Stimulated activated CD8-positive, alpha-beta memory T cell treated with anti-CD3 and anti-CD28 coated beads, Interleukin-12 subunit alpha, Interleukin-12 subunit beta, amount 100 ng/mL, for 4 hours (primary cell): ENCODE data around the gene CEP78.

Experiments used
- DNase-seq: peaks from one replicate; pipeline ENCODE4 v3.0.0-alpha.2; 2020; ENCODE audit warnings: low read depth

Gene CEP78

DNA sequence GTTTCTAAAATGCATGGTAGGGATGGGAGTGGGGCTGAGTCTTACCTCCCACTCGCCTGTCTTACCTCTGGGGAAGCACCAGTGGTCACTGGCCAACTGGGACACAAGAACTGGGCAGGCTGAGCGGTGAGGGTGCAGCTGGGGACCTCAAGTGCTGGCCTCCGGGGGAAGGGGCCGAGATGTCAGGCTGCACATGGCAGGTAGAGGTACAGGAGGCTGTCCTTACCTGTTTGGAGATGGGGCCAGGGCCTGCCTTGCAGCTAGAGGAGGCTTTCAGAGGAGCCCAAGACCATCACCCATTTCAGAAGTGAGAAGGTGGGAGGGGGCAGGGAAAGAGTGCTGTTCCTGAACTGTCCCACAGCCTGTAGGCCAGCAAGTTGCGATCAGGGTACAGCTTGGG is 75.2 kb downstream of the CEP78 start:
- DNase-seq: no peak

DNA sequence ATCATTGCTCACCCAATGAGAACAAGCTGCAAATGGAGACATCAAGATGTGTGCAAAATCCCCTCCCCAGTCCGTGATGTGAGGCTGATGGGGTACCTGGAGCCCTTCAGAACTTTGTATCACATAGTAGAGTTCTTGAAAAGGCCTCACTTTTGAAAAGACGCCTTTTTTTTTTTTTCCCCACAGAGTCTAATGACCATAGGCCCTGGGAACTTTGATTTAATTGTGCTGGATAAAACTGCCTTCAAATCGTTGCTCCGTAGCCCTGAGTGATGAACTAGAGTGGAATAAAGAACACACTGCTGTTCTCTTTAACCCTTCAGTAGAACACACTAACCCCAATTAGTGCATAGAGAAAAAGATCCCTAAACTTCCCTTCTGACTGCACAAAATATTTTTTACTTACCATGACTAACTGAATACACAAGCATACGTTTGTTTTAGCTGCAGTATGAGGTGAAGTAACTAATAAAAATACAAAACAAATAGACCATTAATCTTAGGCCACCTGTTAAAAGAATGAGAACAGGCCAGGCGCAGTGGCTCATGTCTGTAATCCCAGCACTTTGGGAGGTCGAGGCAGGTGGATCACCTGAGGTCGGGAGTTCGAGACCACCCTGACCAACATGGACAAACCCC is 76.1 kb downstream of the CEP78 start:
- DNase-seq: no peak

DNA sequence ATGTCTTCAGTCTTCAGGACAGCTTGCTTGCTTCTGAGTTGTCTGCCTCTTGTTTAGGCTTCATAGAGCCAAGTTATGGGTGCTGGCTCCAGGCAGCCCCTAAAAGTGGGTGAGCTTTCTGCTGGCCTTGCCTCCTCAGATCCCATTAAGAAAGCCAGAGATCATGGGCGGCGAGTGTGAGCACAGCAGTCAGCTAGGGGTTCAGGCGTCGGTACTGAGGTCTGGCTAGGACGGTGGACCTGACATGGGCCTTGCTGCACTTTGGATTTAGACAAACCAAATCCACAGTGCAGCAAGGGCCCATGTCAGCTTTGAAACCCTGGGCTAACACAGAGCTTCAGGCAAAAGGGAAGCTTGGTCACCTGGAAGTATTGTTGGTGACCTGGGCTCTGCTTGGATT is 78.7 kb downstream of the CEP78 start:
- DNase-seq: no peak

DNA sequence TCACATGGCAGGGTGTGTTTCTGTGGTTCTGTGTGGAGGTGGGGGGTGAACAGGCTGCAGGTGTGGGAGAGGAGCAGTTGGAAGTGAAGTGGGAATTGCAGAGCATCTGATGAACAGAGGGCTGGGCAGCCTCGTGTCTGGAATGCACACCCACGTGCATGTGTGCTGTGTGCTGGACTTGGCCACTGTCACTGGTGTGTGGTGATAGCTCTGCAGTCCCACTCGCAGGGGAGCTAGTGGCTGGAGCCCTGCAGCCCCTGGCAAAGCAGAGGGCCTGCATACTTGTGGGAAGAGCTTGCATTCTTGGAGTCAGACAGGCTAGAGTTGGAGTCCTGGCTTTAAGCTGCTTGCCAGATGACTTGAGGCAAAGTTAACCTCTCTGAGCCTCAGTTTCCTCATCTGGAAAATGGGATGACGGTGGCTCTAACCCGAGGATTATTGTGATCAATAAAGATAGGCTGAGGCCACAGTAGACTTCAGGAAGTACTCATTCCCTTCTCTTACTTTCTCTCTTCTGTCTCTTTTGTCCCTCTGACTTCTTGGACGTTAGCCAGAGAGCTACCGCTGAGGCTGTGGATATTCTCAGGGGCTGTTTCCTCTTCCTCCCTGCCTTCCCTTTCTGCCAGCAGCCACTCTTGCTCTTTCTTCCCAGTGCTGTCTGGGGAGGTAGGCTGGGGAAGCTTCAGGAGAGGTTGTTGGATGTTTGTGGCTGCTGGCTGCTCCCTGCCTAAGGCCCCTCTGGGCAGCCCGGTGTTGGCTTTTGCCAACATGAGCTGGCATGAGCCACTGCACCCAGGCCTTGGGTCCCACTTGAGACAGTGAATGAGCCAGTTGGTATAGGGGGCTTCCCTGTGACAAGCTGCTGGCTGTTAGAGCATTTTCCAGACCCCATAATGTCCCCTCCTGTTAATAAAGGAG is 79.3 kb downstream of the CEP78 start:
- no peak for DNase-seq

DNA sequence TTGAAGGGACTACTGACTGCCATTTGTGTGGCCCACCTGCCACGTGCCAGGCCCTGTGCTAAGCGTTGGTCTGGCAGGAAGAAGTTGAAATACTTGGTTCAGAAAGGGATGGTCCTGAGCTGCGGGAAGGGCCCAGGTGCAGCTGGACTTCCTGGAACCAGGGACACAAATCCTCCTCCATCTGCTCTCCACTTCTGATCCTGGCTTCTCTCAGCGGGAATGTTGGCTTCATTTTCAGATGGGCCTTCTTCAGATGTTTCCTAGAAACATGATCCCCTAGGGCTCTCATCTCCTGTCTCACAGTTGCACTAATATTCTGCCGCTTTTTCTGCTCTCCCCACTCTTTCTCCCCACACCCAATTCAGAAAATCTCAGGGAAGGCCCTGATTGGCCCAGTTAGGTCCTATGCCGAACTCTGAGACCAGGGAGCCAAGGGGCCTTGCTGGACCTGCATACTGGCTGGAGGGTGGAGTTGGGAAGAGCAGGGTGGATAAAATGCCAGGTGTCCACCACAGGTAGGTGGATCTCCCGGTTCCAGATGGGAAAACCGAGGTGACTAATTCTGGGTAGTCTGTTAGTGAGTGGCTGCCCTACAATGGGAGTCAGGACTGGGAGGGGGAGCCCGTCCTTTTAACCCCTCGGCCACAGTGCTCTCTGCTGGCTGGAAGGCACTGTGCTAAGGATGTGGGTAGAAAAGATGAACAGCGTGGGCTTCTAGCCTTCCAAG is 80.5 kb downstream of the CEP78 start:
- no peak for DNase-seq

DNA sequence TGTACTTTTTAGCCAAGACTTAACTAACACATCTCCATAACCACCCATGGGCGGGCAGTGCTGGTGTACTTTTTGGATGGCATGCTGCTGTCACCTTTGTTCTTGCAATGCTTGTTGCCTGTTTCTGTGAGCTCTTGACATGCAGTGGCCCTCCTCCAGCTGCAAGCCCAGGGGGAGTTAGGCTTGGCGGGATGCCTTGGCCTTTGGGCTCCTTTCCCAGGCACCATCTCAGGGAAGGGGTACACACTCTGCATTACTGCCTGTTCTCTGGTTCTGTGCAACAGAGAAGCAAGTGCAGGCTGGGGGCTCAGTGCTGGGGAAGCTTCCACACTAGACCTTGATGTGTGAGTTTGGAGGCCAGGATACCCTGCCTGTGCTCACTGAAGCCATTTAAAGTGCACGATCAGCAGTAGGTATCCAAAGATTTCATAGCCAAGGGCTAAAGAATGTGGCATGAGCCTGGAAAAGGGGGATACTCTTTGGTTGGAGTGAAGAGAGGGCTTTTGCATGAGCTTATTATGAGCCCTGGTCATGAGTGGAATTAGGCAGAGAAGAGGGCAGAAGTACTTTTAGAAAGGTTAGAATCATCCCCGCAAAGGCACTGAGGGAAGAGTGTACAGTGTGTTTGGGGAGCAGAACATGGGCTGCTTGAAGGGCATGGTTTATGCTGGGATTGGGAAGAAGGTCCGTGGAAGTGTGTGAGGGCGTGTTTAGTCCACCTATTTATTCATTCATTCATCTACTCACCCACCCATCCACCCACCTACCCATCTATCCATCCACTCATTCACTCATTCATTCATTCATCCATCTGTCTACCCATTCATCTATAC is 83.5 kb downstream of the CEP78 start:
- DNase-seq: no peak

GRCh38 chr9:78320030-78320693 is 84.3 kb downstream of the CEP78 start:
- no peak for DNase-seq

GRCh38 chr9:78320875-78321496 is 85.1 kb downstream of the CEP78 start:
- no peak for DNase-seq

DNA sequence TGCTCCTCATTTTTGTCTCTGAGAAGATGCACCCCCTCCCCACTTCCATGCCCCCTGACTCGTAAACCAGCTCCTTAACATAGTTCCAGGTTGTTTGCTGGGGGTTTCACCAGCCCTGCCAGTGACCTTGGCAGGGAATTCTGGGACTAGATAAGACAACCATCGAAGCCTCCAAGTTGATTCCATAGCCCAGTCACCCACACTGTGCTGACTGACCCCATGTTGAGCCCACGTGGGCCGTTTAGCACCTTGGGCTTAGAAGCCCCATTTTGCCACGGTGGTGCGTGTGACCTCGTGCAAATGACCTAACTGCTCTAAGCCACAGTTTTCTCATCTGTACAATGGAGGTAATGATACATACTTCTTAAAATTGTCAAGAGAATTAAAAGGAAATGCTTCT is 85.6 kb downstream of the CEP78 start:
- no peak for DNase-seq

DNA sequence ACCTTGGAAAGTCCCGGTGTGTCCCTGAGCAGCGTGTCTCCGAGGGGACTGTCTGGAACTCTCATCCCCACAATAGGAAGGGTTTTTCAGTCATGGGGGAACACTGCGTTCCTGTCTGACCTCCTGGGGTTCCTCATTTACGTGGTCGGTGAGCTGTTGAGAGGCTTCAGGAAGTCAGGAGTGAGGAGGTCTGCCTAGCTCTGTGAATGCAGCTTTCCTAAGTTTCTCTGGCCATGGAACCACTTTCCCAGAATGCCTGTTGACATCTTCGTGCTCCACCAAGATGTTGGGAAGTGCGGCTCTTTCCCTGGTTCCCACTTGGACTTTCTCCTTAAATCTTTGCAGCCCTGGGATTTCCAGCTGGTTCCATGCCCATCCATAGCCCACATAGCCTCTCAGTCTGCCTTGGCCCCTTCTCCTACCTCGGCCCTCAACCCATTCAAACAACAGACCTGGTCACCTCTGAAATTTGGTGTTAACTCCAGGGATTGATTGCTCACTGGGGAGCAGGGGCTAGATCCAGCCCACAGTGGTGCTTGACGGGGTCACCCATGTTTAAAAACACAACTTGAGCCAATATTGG is 88.3 kb downstream of the CEP78 start:
- no peak for DNase-seq

DNA sequence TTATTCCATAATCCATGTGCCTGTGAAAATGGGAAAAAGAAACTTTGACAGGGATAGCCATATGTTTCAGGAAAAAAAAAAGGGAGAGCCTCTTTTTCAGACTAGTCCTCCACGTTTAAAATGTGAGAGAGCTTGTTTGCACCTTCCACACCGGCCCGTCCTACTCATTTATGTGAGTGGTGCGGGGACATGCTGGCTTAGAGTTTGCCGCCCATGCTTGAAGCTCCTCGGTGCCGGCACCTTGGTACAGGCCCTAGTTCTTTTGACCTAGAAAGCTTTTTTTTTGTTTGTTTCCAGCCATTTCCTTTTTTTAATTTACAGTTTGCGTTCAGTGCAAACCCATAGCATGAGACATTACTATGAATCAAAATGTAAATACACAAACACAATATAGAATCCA is 88.8 kb downstream of the CEP78 start:
- no peak for DNase-seq

DNA sequence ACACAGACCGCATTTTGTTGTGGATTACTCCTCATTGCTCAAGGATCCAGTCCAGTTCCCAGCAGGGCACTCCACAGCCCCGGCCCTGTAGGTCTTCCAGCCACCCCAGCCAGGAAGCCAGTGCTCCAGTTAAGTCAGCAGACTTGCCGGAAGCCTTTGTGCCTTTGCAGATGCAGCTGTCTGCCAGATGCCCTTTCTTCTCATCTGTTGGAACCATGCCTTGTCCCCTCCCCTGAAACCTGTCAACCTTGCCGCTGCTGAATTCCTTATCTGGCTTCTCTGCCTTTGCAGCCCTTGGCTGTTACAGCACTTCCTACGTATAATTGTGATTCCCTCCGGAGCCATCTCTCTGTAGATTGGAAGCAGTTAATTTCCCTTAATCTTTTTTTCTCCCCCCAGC is 89.5 kb downstream of the CEP78 start:
- no peak for DNase-seq

GRCh38 chr9:78325846-78326360 is 90.0 kb downstream of the CEP78 start:
- DNase-seq: no peak

GRCh38 chr9:78326564-78326963 is 90.7 kb downstream of the CEP78 start:
- no peak for DNase-seq
